Astrocyte (in vitro differentiated cells and primary cell): Measurements from ENCODE around the gene GFRA1.

Source experiments
- CTCF ChIP-seq: IDR thresholded peaks from 2 replicates; pipeline ENCODE4 v1.5.1; 2011; ENCODE audit warnings: low read depth, mild to moderate bottlenecking, inconsistent platforms, low read length, moderate library complexity; ENCODE audit not compliant: insufficient read depth
- EZH2 ChIP-seq: IDR thresholded peaks from 2 replicates; pipeline ENCODE4 v1.6.1; 2012; ENCODE audit warnings: mild to moderate bottlenecking, low read length, inconsistent platforms; ENCODE audit not compliant: insufficient read depth

GRCh38 chr10:116130006-116130405 is 143.0 kb downstream of the GFRA1 start:
- TF ChIP-seq CTCF (no peak), EZH2 (no peak)
